ENCODE results near the gene CRYGB.

GRCh38 chr2:208189810-208190503 is 44.0 kb upstream of the CRYGB start, which contains the start of gene C2orf80:
- TF ChIP-seq RAD21 (IDR thresholded peaks at IDR 0.05; ENCODE audit: low read depth), result no peak
- TF ChIP-seq YY1 (IDR thresholded peaks at IDR 0.05; ENCODE audit: low read depth), result no peak
- TF ChIP-seq TEAD4 (IDR thresholded peaks at IDR 0.05), result no peak
- TF ChIP-seq CREB1 (IDR thresholded peaks at IDR 0.05; ENCODE audit: low read depth), result no peak
- TF ChIP-seq, protein P1, sequence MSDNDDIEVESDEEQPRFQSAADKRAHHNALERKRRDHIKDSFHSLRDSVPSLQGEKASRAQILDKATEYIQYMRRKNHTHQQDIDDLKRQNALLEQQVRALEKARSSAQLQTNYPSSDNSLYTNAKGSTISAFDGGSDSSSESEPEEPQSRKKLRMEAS (IDR thresholded peaks at IDR 0.05), result no peak
- TF ChIP-seq FOXM1 (IDR thresholded peaks at IDR 0.05; ENCODE audit: borderline replicate concordance, low read depth), result no peak
- TF ChIP-seq, protein P2, sequence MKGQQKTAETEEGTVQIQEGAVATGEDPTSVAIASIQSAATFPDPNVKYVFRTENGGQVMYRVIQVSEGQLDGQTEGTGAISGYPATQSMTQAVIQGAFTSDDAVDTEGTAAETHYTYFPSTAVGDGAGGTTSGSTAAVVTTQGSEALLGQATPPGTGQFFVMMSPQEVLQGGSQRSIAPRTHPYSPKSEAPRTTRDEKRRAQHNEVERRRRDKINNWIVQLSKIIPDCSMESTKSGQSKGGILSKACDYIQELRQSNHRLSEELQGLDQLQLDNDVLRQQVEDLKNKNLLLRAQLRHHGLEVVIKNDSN (IDR thresholded peaks at IDR 0.05), result no peak
- TF ChIP-seq EP300 (IDR thresholded peaks at IDR 0.05; ENCODE audit: borderline replicate concordance), result no peak
- TF ChIP-seq EGR1 (IDR thresholded peaks at IDR 0.05), result no peak

Data from Ishikawa (cell line).